Endodermal cell (in vitro differentiated cells): Measurements from ENCODE around the gene SLC25A12. TPM values are rescaled to one million over a fixed set of nuclear protein-coding genes. Genes with fewer than 3 reads are reported as not detected.

Experiments used
- DNase-seq: peaks from one replicate; pipeline ENCODE4 v3.0.0-alpha.2; 2017
- H3K27ac ChIP-seq: 2 replicates; pipeline ENCODE4 v1.5.1; 2013; ENCODE audit warnings: mild to moderate bottlenecking, low read depth, low read length, moderate library complexity
- H3K27me3 ChIP-seq: 2 replicates; pipeline ENCODE4 v1.6.1; 2013; ENCODE audit warnings: mild to moderate bottlenecking, low read length, moderate library complexity; ENCODE audit not compliant: insufficient read depth, control insufficient read depth, poor library complexity, severe bottlenecking
- H3K36me3 ChIP-seq: 2 replicates; pipeline ENCODE4 v1.7.0; 2013; ENCODE audit warnings: mild to moderate bottlenecking, low read length, moderate library complexity; ENCODE audit not compliant: control insufficient read depth, insufficient read depth
- H3K4me1 ChIP-seq: one replicate; pipeline ENCODE4 v1.7.0; 2013; ENCODE audit warnings: low read length; ENCODE audit not compliant: control insufficient read depth, insufficient read depth
- H3K4me3 ChIP-seq: 2 replicates; pipeline ENCODE4 v1.5.1; 2013; ENCODE audit warnings: mild to moderate bottlenecking, low read length, moderate library complexity
- H3K9ac ChIP-seq: 2 replicates; pipeline ENCODE4 v1.6.1; 2013; ENCODE audit warnings: mild to moderate bottlenecking, low read length, moderate library complexity; ENCODE audit not compliant: poor library complexity, severe bottlenecking; ENCODE audit errors: extremely low read depth
- H3K9me3 ChIP-seq: 2 replicates; pipeline ENCODE4 v1.6.1; 2013; ENCODE audit warnings: mild to moderate bottlenecking, low read length, moderate library complexity; ENCODE audit not compliant: control insufficient read depth
- H3K27ac Mint-ChIP-seq: 2 replicates; pipeline ENCODE4 v1.8.0; 2020; ENCODE audit warnings: mixed read lengths
- H3K27me3 Mint-ChIP-seq: 2 replicates; pipeline ENCODE4 v1.8.0; 2021; ENCODE audit warnings: mild to moderate bottlenecking, mixed read lengths; ENCODE audit not compliant: insufficient read depth
- H3K36me3 Mint-ChIP-seq: 2 replicates; pipeline ENCODE4 v1.8.0; 2020; ENCODE audit warnings: low read depth, mixed read lengths
- H3K4me1 Mint-ChIP-seq: 2 replicates; pipeline ENCODE4 v1.8.0; 2020; ENCODE audit warnings: mixed read lengths
- H3K4me3 Mint-ChIP-seq: 2 replicates; pipeline ENCODE4 v1.8.0; 2020; ENCODE audit warnings: mild to moderate bottlenecking, moderate library complexity, mixed read lengths
- H3K9me3 Mint-ChIP-seq: 2 replicates; pipeline ENCODE4 v1.8.0; 2020; ENCODE audit warnings: mild to moderate bottlenecking, mixed read lengths
- WGBS, 2 experiments: methylation state at CpG; one replicate each; pipeline versions ENCODE4 v1.1.5 to v1.1.7; 2013; ENCODE audit warnings: missing lambda C conversion rate in 2 of 2, mixed read lengths in 1 of 2; ENCODE audit not compliant: insufficient coverage in 1 of 2, insufficient read length in 1 of 2; 5-methylcytosine and 5-hydroxymethylcytosine counted together
- total RNA-seq, 2 donors: library from RNA; stranded (reverse); fragmentation: NEBNext Ultra II Directional in 1 of 2; extraction: Animal tissue kit (Norgen Biotek cat#: 25700) in 1 of 2; gene quantifications; 2 replicates in 1 of 2; 3 replicates in 1 of 2; pipeline ENCODE4 v1.2.1, GENCODE V29; 2021
- TF ChIP-seq, protein P1 (sequence below): fragments of 200-600 bp; sonication (generic); conservative IDR thresholded peaks from 2 replicates; pipeline ENCODE4 v1.5.0; 2021; ENCODE audit warnings: antibody characterized with exemption, mild to moderate bottlenecking

Gene SLC25A12
- total RNA-seq, 2 donors from 2014 or later: 0.55 to 3.1 TPM

DNA sequence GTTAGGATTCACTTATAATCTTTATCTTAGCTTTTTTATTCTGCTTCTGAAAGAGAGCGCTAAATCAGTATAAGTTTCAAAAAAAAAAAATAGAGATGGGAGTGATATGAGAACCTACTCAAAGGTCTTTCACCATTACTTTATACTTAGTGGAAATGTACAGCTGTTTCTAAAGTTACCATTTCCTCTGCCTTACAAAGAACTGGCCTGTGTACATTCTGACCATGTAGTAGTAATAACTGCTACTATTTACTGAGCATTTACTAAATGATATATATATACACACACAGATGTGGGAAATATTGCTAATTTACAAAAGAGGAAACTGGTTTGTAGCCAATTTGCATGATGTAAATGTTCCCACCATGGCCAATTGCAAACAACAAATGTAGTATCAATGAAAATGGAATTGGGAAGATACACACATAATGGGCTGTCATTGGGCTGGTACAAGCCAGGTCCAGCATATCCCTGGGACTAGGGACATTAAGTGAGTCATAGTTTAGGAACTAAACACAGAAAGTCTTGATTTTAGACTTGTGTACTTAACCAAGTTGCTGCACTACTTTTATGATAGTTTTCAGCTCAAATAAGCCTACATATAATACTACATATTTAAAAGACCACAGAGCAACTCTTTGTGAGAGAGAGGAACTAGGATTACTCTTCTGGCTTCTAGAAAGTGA lies 139.6 kb downstream of the SLC25A12 start:
- Mint-ChIP-seq H3K36me3 (peaks cover 43% of the 10 kb centered on the region), H3K27me3 (no peaks in the 10 kb centered on the region), H3K9me3 (peaks cover 10% of the 10 kb centered on the region), H3K4me1 (no peaks in the 10 kb centered on the region), H3K4me3 (no peak overlapping the region), H3K27ac (no peak overlapping the region)
- H3K4me1 ChIP-seq: peaks cover 2% of the 10 kb centered on the region
- no peak overlapping the region for H3K4me3 ChIP-seq
- H3K9ac ChIP-seq: no peak overlapping the region
- DNase-seq: no peak
- whole genome bisulfite sequencing, 2 experiments: no CpG with 5 or more reads among the region's 1 CpG
- no peaks in the 10 kb centered on the region for H3K27me3 ChIP-seq
- no peak overlapping the region for H3K27ac ChIP-seq
- peaks cover 51% of the 10 kb centered on the region for H3K36me3 ChIP-seq
- TF ChIP-seq, protein P1, sequence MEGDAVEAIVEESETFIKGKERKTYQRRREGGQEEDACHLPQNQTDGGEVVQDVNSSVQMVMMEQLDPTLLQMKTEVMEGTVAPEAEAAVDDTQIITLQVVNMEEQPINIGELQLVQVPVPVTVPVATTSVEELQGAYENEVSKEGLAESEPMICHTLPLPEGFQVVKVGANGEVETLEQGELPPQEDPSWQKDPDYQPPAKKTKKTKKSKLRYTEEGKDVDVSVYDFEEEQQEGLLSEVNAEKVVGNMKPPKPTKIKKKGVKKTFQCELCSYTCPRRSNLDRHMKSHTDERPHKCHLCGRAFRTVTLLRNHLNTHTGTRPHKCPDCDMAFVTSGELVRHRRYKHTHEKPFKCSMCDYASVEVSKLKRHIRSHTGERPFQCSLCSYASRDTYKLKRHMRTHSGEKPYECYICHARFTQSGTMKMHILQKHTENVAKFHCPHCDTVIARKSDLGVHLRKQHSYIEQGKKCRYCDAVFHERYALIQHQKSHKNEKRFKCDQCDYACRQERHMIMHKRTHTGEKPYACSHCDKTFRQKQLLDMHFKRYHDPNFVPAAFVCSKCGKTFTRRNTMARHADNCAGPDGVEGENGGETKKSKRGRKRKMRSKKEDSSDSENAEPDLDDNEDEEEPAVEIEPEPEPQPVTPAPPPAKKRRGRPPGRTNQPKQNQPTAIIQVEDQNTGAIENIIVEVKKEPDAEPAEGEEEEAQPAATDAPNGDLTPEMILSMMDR: no peak
- no peaks in the 10 kb centered on the region for H3K9me3 ChIP-seq

DNA sequence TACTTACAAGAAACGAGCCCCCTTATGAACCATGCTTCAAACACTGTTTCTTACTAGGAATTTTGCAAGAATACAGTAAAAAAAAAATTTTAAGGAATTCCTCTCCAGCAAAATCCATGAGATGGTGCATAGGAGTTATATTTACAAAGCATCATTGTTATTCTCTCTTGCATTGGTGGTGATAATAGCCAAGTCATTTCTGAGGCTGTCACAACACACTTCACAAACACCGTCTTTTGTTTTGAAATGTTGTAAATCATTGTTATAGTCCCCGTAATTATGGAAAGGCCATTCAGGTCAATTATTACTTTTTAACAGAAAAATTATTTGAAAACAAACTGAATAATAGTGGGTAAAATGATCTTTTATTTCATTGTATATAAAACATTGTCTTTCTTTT lies 146.7 kb downstream of the SLC25A12 start:
- WGBS, 2 experiments: 92% methylated on average over 2 of the region's 3 CpGs; no CpG with 5 or more reads in 1 of the 2 experiments

DNA sequence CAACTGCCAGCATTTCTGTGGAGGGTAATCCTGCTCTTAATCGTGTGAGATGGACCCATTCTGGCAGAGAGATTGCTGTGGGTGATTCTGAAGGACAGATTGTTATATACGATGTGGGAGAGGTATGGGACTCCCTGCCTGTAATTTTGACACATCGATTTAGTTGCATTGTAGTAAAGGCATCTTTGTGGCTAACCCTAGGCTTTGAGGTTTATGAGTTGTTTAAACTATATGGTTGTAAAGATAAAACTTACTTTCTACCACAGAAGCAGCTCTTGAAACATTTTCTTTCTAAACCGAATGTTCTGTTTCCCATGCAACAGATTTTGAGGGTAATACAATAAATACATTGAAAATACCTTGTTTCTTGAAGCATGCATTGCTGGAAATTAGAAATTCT lies 148.2 kb downstream of the SLC25A12 start:
- Mint-ChIP-seq H3K27ac (no peak overlapping the region), H3K36me3 (peaks cover 49% of the 10 kb centered on the region), H3K27me3 (no peaks in the 10 kb centered on the region), H3K4me1 (no peaks in the 10 kb centered on the region), H3K9me3 (no peaks in the 10 kb centered on the region), H3K4me3 (no peak overlapping the region)
- TF ChIP-seq, protein P1: no peak
- no peaks in the 10 kb centered on the region for H3K4me1 ChIP-seq
- no peaks in the 10 kb centered on the region for H3K27me3 ChIP-seq
- H3K9me3 ChIP-seq: no peaks in the 10 kb centered on the region
- H3K27ac ChIP-seq: no peak overlapping the region
- no peak overlapping the region for H3K9ac ChIP-seq
- H3K4me3 ChIP-seq: no peak overlapping the region
- DNase-seq: no peak
- WGBS, 2 experiments: 94% methylated on average over 4 of the region's 4 CpGs; no CpG with 5 or more reads in 1 of the 2 experiments
- peaks cover 79% of the 10 kb centered on the region for H3K36me3 ChIP-seq

More for the DNA sequence above, 146.7 kb downstream of the SLC25A12 start:
- peaks cover 45% of the 10 kb centered on the region for H3K36me3 Mint-ChIP-seq
- H3K27ac Mint-ChIP-seq: no peak overlapping the region
- no peak overlapping the region for H3K4me3 Mint-ChIP-seq
- Histone ChIP-seq H3K4me3 (no peak overlapping the region), H3K9ac (no peak overlapping the region), H3K36me3 (peaks cover 84% of the 10 kb centered on the region), H3K9me3 (no peaks in the 10 kb centered on the region), H3K27ac (no peak overlapping the region), H3K4me1 (no peaks in the 10 kb centered on the region), H3K27me3 (no peaks in the 10 kb centered on the region)
- H3K27me3 Mint-ChIP-seq: no peaks in the 10 kb centered on the region
- TF ChIP-seq, protein P1: no peak
- no peak for DNase-seq
- H3K4me1 Mint-ChIP-seq: no peaks in the 10 kb centered on the region
- H3K9me3 Mint-ChIP-seq: no peaks in the 10 kb centered on the region
